Mesendoderm (in vitro differentiated cells): ENCODE results near the gene DCXR.

Source experiments
- DNase-seq: peaks from one replicate; pipeline ENCODE4 v3.0.0; 2013
- H2AK5ac ChIP-seq: 2 replicates; pipeline ENCODE4 v1.6.1; 2013; ENCODE audit warnings: low read length, inconsistent platforms
- H2BK120ac ChIP-seq: 2 replicates; pipeline ENCODE4 v1.6.1; 2013; ENCODE audit warnings: low read depth, mild to moderate bottlenecking, low read length, moderate library complexity, mixed read lengths
- H2BK15ac ChIP-seq: replicated peaks from 2 replicates; pipeline ENCODE4 v1.6.1; 2013; ENCODE audit warnings: low read depth, mild to moderate bottlenecking, moderate library complexity
- H2BK5ac ChIP-seq: 2 replicates; pipeline ENCODE4 v1.6.1; 2013; ENCODE audit warnings: low read length, inconsistent platforms
- H3K18ac ChIP-seq: 2 replicates; pipeline ENCODE4 v1.6.1; 2013; ENCODE audit warnings: mild to moderate bottlenecking, low read length, mixed read lengths
- H3K23ac ChIP-seq: one replicate; pipeline ENCODE4 v1.6.1; 2013; ENCODE audit warnings: low read length
- H3K27ac ChIP-seq: 2 replicates; pipeline ENCODE4 v1.5.1; 2013; ENCODE audit warnings: low read depth, mild to moderate bottlenecking, inconsistent platforms, low read length, moderate library complexity
- H3K27me3 ChIP-seq: 2 replicates; pipeline ENCODE4 v1.6.1; 2013; ENCODE audit warnings: low read length, control low read depth, mild to moderate bottlenecking, inconsistent platforms; ENCODE audit not compliant: insufficient read depth, poor library complexity
- H3K36me3 ChIP-seq: 2 replicates; pipeline ENCODE4 v1.6.1; 2013; ENCODE audit warnings: low read length, inconsistent platforms; ENCODE audit not compliant: control insufficient read depth, insufficient read depth
- H3K4ac ChIP-seq: one replicate; pipeline ENCODE4 v1.6.1; 2013; ENCODE audit warnings: low read depth, mild to moderate bottlenecking, low read length, moderate library complexity
- H3K4me1 ChIP-seq: 2 replicates; pipeline ENCODE4 v1.6.1; 2013; ENCODE audit warnings: low read depth, low read length, inconsistent platforms; ENCODE audit not compliant: control insufficient read depth
- H3K4me2 ChIP-seq: 2 replicates; pipeline ENCODE4 v1.6.1; 2013; ENCODE audit warnings: low read length
- H3K4me3 ChIP-seq: 2 replicates; pipeline ENCODE4 v1.5.1; 2013; ENCODE audit warnings: mild to moderate bottlenecking, low read length
- H3K56ac ChIP-seq: one replicate; pipeline ENCODE4 v1.6.1; 2013; ENCODE audit warnings: low read length
- H3K79me1 ChIP-seq: 2 replicates; pipeline ENCODE4 v1.6.1; 2013; ENCODE audit warnings: low read length, inconsistent platforms
- H3K79me2 ChIP-seq: 2 replicates; pipeline ENCODE4 v1.6.1; 2013; ENCODE audit warnings: mild to moderate bottlenecking, low read length; ENCODE audit not compliant: control insufficient read depth, insufficient read depth
- H3K9ac ChIP-seq: 2 replicates; pipeline ENCODE4 v1.6.1; 2013; ENCODE audit warnings: low read length, inconsistent platforms
- H4K5ac ChIP-seq: one replicate; pipeline ENCODE4 v1.6.1; 2013; ENCODE audit warnings: low read length
- H4K8ac ChIP-seq: one replicate; pipeline ENCODE4 v1.6.1; 2013; ENCODE audit warnings: low read depth, mild to moderate bottlenecking, control low read depth, low read length, moderate library complexity
- WGBS: extraction: QIAGEN DNeasy Blood & Tissue Kit; methylation state at CpG from one replicate; pipeline ENCODE4 v1.1.7; 2013; ENCODE audit warnings: low lambda C conversion rate, missing lambda C conversion rate; ENCODE audit not compliant: insufficient coverage; ENCODE audit errors: extremely low coverage; 5-methylcytosine and 5-hydroxymethylcytosine counted together

DCXR gene

DNA sequence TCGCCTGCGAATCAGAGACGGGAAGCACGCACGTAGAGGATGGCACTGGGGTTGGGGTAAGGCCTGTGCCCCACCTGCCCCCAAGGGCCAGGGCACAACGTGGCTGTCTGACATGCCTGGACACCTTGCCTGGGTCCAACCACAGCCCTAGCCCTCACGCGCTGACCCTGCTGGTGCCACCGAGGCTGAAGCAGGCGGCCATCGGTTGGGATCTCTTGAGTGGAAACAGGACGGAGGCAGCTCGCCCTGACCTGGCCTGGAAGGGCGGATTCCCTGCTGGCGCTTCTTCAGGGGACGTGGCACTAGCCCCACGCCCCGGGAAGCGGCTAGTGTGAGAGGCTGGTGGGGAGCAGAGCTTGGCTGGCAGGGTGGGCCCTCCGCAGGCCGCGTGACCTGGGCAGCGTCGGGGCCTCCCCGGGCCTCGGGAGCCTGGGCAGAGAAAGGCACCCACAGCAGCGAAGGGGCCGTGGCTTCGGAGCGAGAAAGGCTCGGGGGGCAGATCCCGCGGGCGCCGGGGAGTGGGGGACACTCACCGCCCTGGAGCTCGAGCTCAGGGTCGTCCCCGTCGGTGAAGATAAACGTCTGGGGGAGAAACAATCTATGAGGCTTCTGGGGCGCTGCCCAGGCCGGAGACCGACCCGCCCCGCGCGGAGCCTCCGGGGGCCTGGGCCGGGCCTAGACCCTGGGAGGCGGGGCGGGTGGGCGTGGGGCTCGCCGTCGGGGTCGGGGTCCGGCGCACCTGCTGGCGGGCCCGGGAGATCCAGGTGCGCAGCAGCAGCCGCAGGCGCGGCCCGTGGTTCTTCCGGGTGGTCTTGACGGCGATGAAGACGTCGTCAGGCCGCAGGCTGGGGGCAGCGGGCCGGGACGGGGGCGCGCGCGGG lies 13.5 kb upstream of the DCXR start:
- WGBS = no CpG with 5 or more reads among the region's 79 CpGs
- H3K79me1 ChIP-seq = peaks cover 3% of the 10 kb centered on the region
- no peaks in the 10 kb centered on the region for H3K27me3 ChIP-seq
- peaks cover 7% of the 10 kb centered on the region for H3K79me2 ChIP-seq
- H3K4me3 ChIP-seq = peak overlapping the region; percentile 28
- peaks cover 6% of the 10 kb centered on the region for H3K36me3 ChIP-seq
- peak overlapping the region; percentile 89 for H3K23ac ChIP-seq
- no peaks in the 10 kb centered on the region for H3K4me1 ChIP-seq
- H2AK5ac ChIP-seq = peak overlapping the region; percentile 82
- H2BK120ac ChIP-seq = no peak overlapping the region
- no peak overlapping the region for H4K5ac ChIP-seq
- H4K8ac ChIP-seq = no peak overlapping the region
- peak overlapping the region; percentile 86 for H3K56ac ChIP-seq
- H2BK15ac ChIP-seq = no peak overlapping the region
- H3K4me2 ChIP-seq = peak overlapping the region; percentile 46
- no peak overlapping the region for H3K27ac ChIP-seq
- H2BK5ac ChIP-seq = no peak overlapping the region
- H3K18ac ChIP-seq = no peak overlapping the region
- H3K9ac ChIP-seq = peak overlapping the region; percentile 73
- DNase-seq = no peak
- no peak overlapping the region for H3K4ac ChIP-seq

DNA sequence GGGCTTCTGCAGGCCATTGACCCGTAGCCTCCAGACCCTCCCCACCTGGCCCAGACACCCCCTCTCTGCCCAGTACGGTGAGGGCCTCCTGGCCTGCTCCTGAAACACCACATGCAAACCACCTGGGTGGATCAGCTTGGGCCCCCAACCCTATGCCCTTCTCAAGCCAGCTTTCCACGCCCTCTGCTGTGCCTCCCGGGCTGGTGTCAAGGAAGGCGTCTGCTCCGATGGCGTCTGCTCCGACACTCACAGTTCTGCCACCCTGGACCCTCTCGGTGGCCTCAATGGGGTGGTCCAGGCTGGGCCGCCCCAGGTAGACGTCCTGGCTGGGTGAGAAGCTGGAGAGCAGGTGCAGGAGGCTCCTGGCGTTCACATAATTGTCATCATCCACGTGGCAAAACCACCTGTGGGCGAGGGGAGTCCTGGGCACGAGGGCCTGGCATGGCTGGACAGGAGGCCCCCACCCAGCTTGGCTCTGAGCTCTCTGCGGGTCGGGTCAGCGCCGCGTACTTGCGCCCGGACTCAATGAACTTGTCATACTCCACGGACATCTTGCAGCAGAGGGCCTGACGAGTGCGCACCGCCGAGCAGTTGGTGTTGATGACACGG lies 12.8 kb upstream of the DCXR start:
- no CpG with 5 or more reads among the region's 28 CpGs for WGBS
- DNase-seq = no peak
- H3K4me3 ChIP-seq = no peak overlapping the region
- H3K56ac ChIP-seq = peak overlapping the region; percentile 86
- no peak overlapping the region for H2AK5ac ChIP-seq
- H3K4me1 ChIP-seq = no peaks in the 10 kb centered on the region
- no peak overlapping the region for H2BK5ac ChIP-seq
- H2BK15ac ChIP-seq = no peak overlapping the region
- H3K36me3 ChIP-seq = peaks cover 5% of the 10 kb centered on the region
- H3K79me1 ChIP-seq = peaks cover 3% of the 10 kb centered on the region
- H3K9ac ChIP-seq = peak overlapping the region; percentile 73
- H3K4ac ChIP-seq = no peak overlapping the region
- H4K8ac ChIP-seq = no peak overlapping the region
- no peak overlapping the region for H3K18ac ChIP-seq
- H3K27me3 ChIP-seq = no peaks in the 10 kb centered on the region
- H3K27ac ChIP-seq = no peak overlapping the region
- no peak overlapping the region for H3K23ac ChIP-seq
- H3K4me2 ChIP-seq = no peak overlapping the region
- H2BK120ac ChIP-seq = no peak overlapping the region
- H4K5ac ChIP-seq = no peak overlapping the region
- peaks cover 7% of the 10 kb centered on the region for H3K79me2 ChIP-seq

DNA sequence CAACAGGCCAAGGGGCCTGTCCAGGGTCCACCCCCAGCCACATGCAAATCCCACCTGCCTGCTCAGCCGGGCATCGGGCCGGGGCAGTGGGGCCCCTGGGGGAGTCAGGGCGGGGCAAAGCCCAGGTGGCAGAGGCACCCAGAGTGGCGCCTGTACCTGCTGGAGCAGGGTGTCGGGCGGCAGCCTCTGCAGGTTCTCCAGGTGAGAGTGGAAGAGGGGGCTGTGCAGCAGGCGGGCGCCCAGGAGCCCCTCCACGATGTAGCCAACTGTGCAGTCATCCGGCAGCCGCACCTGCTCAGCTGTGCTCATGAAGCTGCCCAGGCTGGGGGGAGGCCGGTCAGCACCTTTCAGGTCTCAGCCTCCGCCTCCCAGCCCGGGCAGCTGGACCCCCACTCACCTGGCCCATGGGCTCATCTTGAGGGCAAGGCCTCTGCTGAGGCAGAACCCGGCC lies 12.0 kb upstream of the DCXR start:
- Histone ChIP-seq H3K56ac (no peak overlapping the region), H3K36me3 (peaks cover 2% of the 10 kb centered on the region), H2BK120ac (no peak overlapping the region), H3K4me1 (no peaks in the 10 kb centered on the region), H3K9ac (no peak overlapping the region), H2AK5ac (no peak overlapping the region), H2BK15ac (no peak overlapping the region), H3K27ac (no peak overlapping the region), H3K27me3 (no peaks in the 10 kb centered on the region), H3K79me1 (peaks cover 3% of the 10 kb centered on the region), H4K5ac (no peak overlapping the region), H4K8ac (no peak overlapping the region), H3K18ac (no peak overlapping the region), H3K4me2 (no peak overlapping the region), H3K79me2 (peaks cover 7% of the 10 kb centered on the region), H2BK5ac (no peak overlapping the region), H3K4ac (no peak overlapping the region), H3K23ac (no peak overlapping the region), H3K4me3 (no peak overlapping the region)
- no CpG with 5 or more reads among the region's 16 CpGs for WGBS
- DNase-seq = no peak

DNA sequence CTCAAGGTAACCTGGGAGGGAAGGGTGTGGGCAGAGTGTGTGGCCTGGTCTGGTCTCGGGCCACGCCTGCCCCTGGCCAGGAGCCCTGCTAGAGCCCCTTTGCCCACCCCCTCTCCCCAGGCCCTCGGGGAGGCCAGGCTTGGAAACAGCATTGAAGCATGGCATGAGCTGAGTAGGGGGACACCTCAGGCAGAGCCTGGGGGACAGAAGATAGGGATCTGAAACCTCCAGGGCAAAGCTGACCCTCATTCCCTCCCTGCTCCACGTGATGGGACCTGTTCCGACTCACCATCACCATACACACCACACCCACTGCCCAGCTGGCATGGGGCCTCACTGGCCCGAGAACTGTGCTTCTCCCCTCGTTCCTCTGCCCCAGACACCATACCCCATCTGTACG lies 11.6 kb upstream of the DCXR start:
- H2BK15ac ChIP-seq = no peak overlapping the region
- H3K27me3 ChIP-seq = no peaks in the 10 kb centered on the region
- H4K8ac ChIP-seq = no peak overlapping the region
- H2BK120ac ChIP-seq = no peak overlapping the region
- H2AK5ac ChIP-seq = no peak overlapping the region
- no peak for DNase-seq
- no peak overlapping the region for H3K56ac ChIP-seq
- H3K27ac ChIP-seq = no peak overlapping the region
- H3K79me1 ChIP-seq = peaks cover 3% of the 10 kb centered on the region
- H3K23ac ChIP-seq = no peak overlapping the region
- H4K5ac ChIP-seq = no peak overlapping the region
- H3K4me2 ChIP-seq = no peak overlapping the region
- no peak overlapping the region for H3K4me3 ChIP-seq
- no CpG with 5 or more reads among the region's 8 CpGs for WGBS
- H3K9ac ChIP-seq = no peak overlapping the region
- no peak overlapping the region for H2BK5ac ChIP-seq
- no peaks in the 10 kb centered on the region for H3K4me1 ChIP-seq
- H3K79me2 ChIP-seq = peaks cover 7% of the 10 kb centered on the region
- no peak overlapping the region for H3K18ac ChIP-seq
- peaks cover 2% of the 10 kb centered on the region for H3K36me3 ChIP-seq
- H3K4ac ChIP-seq = no peak overlapping the region

DNA sequence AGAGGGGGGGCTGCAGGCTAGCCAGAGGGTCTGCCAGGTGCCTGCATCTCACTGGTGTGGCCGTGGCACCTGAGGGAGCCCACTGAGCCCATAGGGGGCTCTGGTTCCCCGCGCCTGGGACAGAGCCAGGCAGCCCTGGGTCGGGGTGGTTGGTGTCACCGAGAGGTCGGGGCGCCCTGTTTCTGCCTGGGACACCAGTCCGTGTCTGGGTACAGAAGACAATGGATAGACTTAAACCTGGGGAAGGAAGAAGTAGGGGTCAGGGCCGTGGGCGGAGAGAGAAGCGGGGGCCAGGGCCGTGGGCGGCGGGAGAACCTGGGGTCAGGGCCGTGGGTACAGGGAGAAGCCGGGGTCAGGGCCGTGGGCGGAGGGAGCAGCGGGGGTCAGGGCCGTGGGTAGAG lies 11.1 kb upstream of the DCXR start:
- Histone ChIP-seq H3K4me3 (no peak overlapping the region), H3K4me1 (no peaks in the 10 kb centered on the region), H3K9ac (no peak overlapping the region), H3K79me1 (peaks cover 3% of the 10 kb centered on the region), H3K36me3 (peaks cover 2% of the 10 kb centered on the region), H3K23ac (no peak overlapping the region), H2BK15ac (no peak overlapping the region), H2BK5ac (no peak overlapping the region), H3K79me2 (peaks cover 7% of the 10 kb centered on the region), H4K8ac (no peak overlapping the region), H3K56ac (no peak overlapping the region), H3K27ac (no peak overlapping the region), H3K4ac (no peak overlapping the region), H3K4me2 (no peak overlapping the region), H4K5ac (no peak overlapping the region), H2AK5ac (no peak overlapping the region), H2BK120ac (no peak overlapping the region), H3K18ac (no peak overlapping the region), H3K27me3 (no peaks in the 10 kb centered on the region)
- no peak for DNase-seq
- no CpG with 5 or more reads among the region's 20 CpGs for WGBS
